ENCODE data around the gene PIEZO2. TPM values are rescaled to one million over a fixed set of nuclear protein-coding genes. Genes with fewer than 3 reads are reported as not detected.

Gene PIEZO2
- total RNA-seq, 1 donor from 2014 or later = 51.0 TPM

DNA sequence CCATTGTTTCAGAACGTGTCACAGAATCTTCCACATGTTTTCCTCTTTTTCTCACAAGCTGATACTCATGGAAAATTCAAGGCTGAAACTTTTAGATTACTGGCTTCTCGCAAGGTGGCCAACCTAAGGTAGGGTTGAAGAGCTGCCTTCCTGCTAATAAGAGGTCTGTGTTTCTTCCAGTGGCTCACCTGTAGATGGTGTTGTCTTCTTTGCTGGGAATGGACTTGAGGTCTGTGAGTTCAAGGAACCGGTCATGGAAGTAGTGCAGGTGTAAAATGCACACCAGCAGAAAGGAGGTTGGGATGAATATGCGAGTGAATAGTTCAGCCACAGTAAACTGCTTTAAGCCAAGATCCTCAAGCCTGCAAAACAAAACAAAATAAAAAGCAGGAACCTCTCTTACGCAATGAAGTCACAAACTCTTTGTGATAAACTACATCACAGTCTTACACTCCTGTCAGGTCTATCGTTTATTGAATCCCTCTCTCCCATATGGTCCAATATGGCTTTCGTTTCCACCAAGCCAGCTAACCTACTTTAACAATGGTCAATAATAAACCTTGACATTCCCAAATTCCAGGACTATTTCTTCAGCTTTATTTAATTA, 364.7 kb downstream of the PIEZO2 start:
- DNase-seq = no peak

GRCh38 chr18:10783941-10784340, 365.4 kb downstream of the PIEZO2 start:
- DNase-seq = no peak

DNA sequence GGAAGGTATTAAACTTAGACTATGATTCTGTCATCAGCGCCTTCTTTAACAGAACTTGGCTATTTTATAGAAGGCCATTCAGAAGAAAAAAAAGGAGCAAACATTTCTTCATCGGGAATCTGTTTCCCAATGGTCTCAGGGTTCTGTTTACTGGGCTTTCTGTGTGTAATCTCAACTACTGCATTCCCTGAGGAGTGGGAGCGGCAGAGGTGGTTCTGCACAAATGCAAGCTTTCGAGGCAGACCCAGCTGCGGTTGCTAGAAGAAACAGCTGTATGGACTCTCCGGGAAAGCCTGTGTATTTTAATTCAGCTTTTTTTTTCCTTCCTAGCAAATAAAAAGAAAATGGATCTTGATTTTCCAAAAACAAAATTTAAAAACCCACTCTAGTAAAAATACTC, 372.9 kb downstream of the PIEZO2 start:
- DNase-seq = no peak

GRCh38 chr18:10775026-10775425, 374.3 kb downstream of the PIEZO2 start:
- DNase-seq = no peak

- no peak for DNase-seq
These were observed 378.2 kb downstream of the PIEZO2 start for GRCh38 chr18:10771053-10771709.

DNA sequence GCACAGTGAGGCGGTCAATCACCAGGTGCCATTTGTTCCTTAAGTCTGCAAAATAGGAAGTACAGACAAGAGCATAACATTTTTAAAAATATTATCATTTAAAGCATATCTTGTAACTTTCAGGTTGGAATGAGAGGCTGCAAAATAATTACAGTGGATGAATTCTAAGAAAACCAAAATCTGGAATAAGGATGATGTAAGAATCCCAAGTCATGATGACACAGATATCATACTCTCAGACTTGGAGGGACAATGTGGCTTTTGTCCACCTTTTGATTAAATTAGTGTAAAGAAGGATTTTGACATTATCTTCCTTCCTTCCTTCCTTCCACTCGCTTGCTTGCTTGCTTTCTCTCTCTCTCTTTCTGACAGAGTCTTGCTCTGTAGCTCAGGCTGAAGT, 379.1 kb downstream of the PIEZO2 start:
- no peak for DNase-seq

DNA sequence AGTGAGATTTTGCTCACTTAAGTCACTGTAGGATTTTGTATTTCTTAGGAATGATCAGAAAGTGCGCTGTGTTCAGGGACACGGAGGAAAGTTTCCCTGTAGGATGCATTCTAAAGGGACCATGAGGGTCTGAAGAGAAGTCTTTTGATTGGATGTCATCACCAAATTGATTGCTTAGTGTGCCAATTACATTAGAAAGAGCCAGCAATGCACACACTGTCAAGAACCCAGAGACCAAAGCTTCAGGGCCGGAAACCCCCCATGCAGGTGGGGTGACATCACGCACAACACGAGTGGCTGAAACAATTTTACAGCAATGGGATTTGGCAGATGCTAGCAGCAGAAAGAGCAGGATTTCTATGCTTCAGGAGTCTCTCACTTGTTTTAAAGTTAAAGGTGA, 381.1 kb downstream of the PIEZO2 start:
- no peak for DNase-seq

DNA sequence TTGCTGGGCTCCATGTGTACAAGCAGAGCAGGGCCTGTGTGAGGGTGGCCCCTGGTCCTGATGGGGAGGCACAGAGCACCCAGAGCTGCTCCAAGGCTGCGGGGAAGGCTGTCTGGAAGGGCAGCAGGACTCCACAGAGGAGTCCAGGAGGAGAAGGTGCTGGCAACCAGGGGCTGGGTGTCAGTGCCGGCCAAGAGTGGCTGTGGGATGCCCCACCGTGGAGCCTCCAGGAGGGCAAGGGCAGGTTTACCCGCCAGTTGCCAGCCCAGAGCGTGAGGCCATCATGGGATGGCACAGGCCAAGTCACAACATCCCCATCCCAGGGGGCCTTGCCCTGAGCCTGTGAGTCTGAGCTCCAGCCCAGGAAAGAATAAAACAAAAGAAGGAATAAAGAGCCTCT, 381.7 kb downstream of the PIEZO2 start:
- DNase-seq = no peak

DNA sequence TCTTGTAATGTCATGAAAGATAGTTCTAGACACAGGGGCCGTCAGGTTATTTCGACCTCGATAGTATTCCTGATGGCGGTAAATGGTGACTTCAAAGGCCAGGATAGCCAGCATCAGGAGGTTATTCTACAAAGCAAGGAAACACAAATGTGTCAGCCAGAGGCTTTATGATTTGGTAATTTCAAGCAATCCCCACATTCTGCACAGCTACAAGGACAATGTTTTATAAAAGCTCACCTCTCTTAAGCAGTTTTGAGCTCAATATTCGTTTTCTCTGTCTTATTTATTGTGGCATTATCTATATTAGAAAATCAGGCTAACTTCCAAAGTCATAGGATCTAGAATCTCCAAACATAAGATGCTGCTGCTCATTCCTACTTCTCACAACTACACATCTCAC, 388.4 kb downstream of the PIEZO2 start:
- DNase-seq = no peak

DNA sequence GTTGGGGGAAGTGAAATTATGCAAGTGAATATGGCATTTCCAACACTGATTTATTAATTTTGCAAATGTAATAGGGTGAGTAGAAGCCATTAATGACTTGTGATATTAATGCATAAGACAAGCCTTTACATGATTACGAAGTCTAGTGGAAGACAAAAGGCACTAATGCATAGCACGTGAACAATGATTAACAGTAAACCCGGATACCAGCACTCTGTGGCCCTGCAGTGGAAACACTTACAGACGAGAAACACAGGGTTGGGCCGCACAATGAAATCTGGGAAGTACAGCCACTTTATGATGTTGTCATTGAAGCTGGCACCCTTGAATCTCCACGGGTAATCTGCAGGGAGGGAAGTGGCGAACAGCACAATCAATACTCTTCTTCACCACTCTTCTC, 390.1 kb downstream of the PIEZO2 start:
- DNase-seq = no peak

- DNase-seq = no peak
These were observed 391.4 kb downstream of the PIEZO2 start for GRCh38 chr18:10757946-10758345.

GRCh38 chr18:10757349-10757748, 392.0 kb downstream of the PIEZO2 start:
- DNase-seq = no peak

DNA sequence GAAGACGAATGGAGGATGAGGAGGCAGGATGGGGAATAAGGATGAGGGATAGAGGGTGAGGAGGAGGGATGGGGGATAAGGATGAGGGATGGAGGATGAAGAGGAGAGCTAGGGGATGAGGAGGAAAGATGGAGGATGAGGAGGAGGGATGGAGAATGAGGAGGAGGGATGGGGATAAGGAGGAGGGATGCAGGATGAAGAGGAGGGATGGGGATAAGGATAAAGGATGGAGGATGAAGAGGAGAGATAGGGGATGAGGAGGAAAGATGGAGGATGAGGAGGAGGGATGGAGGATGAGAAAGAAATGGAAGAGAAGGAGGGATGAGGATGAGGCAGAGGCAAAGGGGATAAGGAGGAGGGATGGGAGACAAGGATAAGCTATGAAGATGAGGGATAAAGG, 393.5 kb downstream of the PIEZO2 start:
- DNase-seq = no peak

- DNase-seq = no peak
These were observed 395.2 kb downstream of the PIEZO2 start for GRCh38 chr18:10754128-10754527.

- DNase-seq = peak; percentile 35
These were observed 397.0 kb downstream of the PIEZO2 start for GRCh38 chr18:10752382-10752781.

GRCh38 chr18:10751653-10752052, 397.7 kb downstream of the PIEZO2 start:
- DNase-seq = no peak

GRCh38 chr18:10750191-10751035, 399.0 kb downstream of the PIEZO2 start:
- DNase-seq = no peak

GRCh38 chr18:10748641-10749040, 400.7 kb downstream of the PIEZO2 start:
- no peak for DNase-seq

DNA sequence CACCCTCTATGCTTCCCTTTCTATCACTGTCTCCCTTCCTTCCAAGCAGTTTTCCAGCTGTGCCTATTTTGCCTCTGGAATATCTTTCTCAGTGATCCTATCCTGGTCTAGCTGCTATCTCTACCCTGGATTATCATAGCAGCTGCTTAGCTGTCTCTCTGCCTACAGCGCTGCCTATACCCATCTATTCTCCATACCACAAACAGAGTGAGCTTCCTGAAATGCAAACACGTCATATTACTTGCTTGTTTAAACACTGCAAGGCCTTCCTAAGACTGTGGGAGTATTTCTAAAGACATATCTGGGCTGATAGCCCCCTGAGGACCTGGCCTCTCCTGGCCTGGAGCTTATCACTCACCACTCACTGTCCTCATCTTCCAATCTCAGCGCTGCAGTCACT, 403.4 kb downstream of the PIEZO2 start:
- DNase-seq = no peak

DNA sequence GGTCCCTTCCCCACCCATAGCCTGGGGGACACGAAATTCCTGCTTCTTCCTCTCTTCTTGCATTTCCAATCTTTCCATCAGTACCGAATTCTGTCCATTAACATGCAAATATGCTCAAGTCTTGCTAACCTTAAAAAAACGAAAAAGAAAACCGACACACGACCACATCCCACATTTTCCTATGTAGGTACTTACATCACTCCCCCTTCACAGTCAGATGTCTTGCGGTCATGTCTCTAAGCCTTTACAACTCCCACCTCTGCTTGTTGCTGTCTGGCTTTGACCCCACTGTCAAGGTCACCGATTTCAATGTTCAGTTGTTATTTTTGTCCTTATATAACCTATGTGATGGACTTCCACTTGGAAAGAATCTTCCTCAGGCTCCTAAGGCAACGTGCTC, 404.1 kb downstream of the PIEZO2 start:
- no peak for DNase-seq

DNA sequence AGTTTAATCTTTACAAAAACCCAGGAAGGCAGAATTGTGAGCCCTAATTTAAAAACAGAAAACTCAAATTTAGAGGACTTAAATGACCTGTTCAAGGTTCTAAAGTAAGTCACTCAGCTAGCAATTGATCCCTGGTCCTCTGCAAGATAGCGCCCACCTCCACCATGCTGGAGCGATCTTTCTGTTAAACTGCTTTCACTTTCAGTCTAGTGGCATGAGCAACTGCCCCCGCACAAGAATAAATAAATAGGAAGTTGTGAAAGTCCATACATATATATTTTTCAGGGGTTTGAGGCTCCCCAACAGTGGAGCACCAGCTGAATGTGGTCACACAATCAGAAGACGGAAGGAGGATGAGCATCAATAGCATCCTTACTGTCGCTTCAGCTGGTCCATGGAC, 405.6 kb downstream of the PIEZO2 start:
- no peak for DNase-seq

DNA sequence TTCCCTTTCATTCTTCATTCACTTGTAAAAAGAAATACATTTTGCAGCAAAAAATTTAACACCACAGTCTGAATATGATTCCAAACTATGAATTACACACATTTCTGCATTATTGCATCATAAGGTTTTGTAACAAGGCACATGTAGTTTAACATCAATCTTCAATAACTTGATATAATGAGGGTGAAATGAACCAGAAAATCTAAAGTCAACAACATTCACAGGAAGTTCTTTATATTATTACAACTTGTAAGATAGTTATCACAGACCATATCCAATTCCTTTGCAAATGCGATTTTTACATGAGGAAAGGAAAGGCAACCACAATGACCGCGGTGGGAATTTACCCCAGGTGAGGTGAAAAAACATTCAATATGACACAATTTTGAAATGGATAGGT, 410.2 kb downstream of the PIEZO2 start:
- DNase-seq = no peak

DNA sequence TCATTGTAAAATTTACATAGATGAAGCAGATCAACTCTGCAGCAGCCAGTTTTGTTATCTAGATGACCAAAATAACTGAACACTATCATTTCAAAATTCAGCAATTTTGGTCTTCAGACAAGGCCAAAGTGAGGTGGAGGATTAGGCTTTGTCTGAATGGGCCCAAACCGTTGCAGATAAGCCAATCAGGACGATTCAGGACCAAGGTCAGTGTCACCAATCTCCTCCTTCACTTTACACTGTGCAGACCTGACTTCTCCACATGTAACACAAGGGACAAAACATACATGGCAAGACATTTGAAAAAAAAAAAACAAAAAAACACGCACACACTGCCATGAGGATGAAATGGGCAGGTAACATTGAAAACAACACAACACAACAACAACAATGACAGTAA, 412.4 kb downstream of the PIEZO2 start:
- DNase-seq = no peak

DNA sequence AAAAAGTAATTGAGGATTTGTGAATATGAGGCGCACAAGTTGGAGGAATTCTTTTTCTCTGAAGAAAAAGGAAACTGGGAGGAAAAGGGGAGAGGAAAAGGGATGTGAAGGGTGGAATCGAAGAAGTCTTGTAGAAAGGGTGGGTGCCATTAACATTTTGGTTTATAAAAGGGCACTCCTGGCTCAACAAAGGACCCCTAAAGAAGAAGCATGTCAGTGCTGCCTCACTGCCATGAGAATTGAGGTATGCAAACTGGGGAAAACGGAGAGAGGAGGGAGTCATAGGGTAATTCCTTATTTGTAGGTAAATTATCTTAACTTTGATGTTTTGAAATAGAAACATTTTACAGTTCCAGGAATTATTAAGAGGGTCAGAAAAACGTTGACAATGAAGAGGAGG, 416.4 kb downstream of the PIEZO2 start:
- no peak for DNase-seq

Measured in skin of body (tissue), 2 donors.